ENCODE data around the gene PRSS1. TPM values are rescaled to one million over a fixed set of nuclear protein-coding genes. Genes with fewer than 3 reads are reported as not detected.

Gene PRSS1
- total and polyA plus RNA-seq, 2 of the 8 experiments (the other 6 are each of a cell fraction or from before 2014, with no cell fraction given): 0.09 TPM; not detected in 1

- no peak overlapping the region for H2BK12ac ChIP-seq (ENCODE audit: low read depth, low read length)
- no peaks in the 10 kb centered on the region for H3K27me3 ChIP-seq (replicated peaks in 1 of 4; ENCODE audit: control insufficient read depth in 3 of 4, extremely low read depth in 1 of 4, insufficient read depth in 3 of 4, low read length in 3 of 4)
- H3K36me3 ChIP-seq (ENCODE audit: control insufficient read depth in 2 of 4, insufficient read depth in 4 of 4, low read length in 3 of 4): no peaks in the 10 kb centered on the region
- H4K8ac ChIP-seq (ENCODE audit: extremely low read depth, insufficient read depth, low read length): no peak overlapping the region
- POLR2A ChIA-PET (ENCODE audit: partially characterized antibody): no interaction called here
- DNase-seq (ENCODE audit: low read depth in 1 of 2, low spot score in 2 of 2): no peak
- H2AK5ac ChIP-seq (ENCODE audit: low read depth, low read length): no peak overlapping the region
- no peaks in the 10 kb centered on the region for H3K79me2 ChIP-seq (ENCODE audit: control insufficient read depth in 1 of 2, insufficient read depth in 2 of 2, low read length in 2 of 2)
- no peak overlapping the region for H3K23ac ChIP-seq (ENCODE audit: insufficient read length)
- H3K4me2 ChIP-seq (ENCODE audit: insufficient read depth in 1 of 2, low read depth in 2 of 2, low read length in 2 of 2): no peak overlapping the region
- no peak overlapping the region for H3K27ac ChIP-seq (ENCODE audit: low read depth, low read length)
- no peak overlapping the region for H2BK20ac ChIP-seq (ENCODE audit: low read length)
- H2AFZ ChIP-seq (ENCODE audit: low read length): no peak overlapping the region
- H4K20me1 ChIP-seq (replicated peaks in 1 of 2; ENCODE audit: control insufficient read depth in 1 of 2, insufficient read depth in 2 of 2, low read length in 2 of 2): no peaks in the 10 kb centered on the region
- no peak overlapping the region for H3K9ac ChIP-seq (replicated peaks in 1 of 4; ENCODE audit: extremely low read depth in 1 of 4, low read depth in 3 of 4, low read length in 3 of 4)
- H3K9me3 ChIP-seq (ENCODE audit: insufficient read depth in 2 of 2, low read depth in 1 of 2, low read length in 1 of 2): no peaks in the 10 kb centered on the region
- no peak overlapping the region for H4K91ac ChIP-seq (replicated peaks; ENCODE audit: insufficient read length, low read length)
- H3K79me1 ChIP-seq (ENCODE audit: low read depth, low read length): no peaks in the 10 kb centered on the region
- no peak overlapping the region for H3K4me3 ChIP-seq (ENCODE audit: extremely low read depth in 1 of 4, insufficient read depth in 2 of 4, low read depth in 3 of 4, low read length in 4 of 4)
- H3K56ac ChIP-seq (replicated peaks; ENCODE audit: insufficient read length, low read depth, low read length): no peak overlapping the region
- no peak overlapping the region for H3K18ac ChIP-seq (ENCODE audit: extremely low read depth, low read length)
- no peak for FAIRE-seq
- H3K14ac ChIP-seq (ENCODE audit: insufficient read length): no peak overlapping the region
- H2BK120ac ChIP-seq (replicated peaks; ENCODE audit: low read depth, low read length): no peak overlapping the region
- CTCF ChIA-PET (ENCODE audit: partially characterized antibody): interaction anchor here (0.8 to 8.8 kb wide), 5 partner anchors 9 to 75 kb away, joined by 3 to 84 read pairs (median 4); no protein-coding TSS in a partner anchor
- no peak overlapping the region for H2BK5ac ChIP-seq (ENCODE audit: low read depth, low read length)
- peaks cover 0 to 6% (median 2%) of the 10 kb centered on the region in 4 experiments; a peak in 2 of 7 replicates for H3K4me1 ChIP-seq (replicated peaks in 1 of 4; ENCODE audit: control insufficient read depth in 3 of 4, insufficient read depth in 4 of 4, low read length in 3 of 4)
- no peak overlapping the region for H2BK15ac ChIP-seq (ENCODE audit: low read length)
- H3K4ac ChIP-seq (replicated peaks; ENCODE audit: insufficient read length, low read depth, low read length): no peak overlapping the region
- WGBS, 2 experiments (ENCODE audit: extremely low coverage in 1 of 2, insufficient coverage in 1 of 2, insufficient read length in 1 of 2, insufficient replicate concordance in 2 of 2, low coverage in 1 of 2, low lambda C conversion rate in 2 of 2, missing lambda C conversion rate in 1 of 2): 44% methylated on average over 2 of the region's 2 CpGs; no CpG with 5 or more reads in 1 of the 2 experiments
- H4K5ac ChIP-seq (ENCODE audit: insufficient read length, low read depth, low read length): no peak overlapping the region
- H3K23me2 ChIP-seq (ENCODE audit: low read depth, low read length): no peaks in the 10 kb centered on the region
- TF ChIP-seq JUND (IDR thresholded peaks at IDR 0.05; ENCODE audit: low read length) (no peak), SAP30 (IDR thresholded peaks at IDR 0.05; ENCODE audit: insufficient read depth, insufficient replicate concordance, low read length) (no peak), CTCF (IDR thresholded peaks at IDR 0.05; ENCODE audit: control extremely low read depth in 1 of 3, insufficient read depth in 1 of 3, low read depth in 1 of 3, low read length in 3 of 3) (no peak), SIRT6 (IDR thresholded peaks at IDR 0.05; ENCODE audit: low read length) (no peak), CBX8 (IDR thresholded peaks at IDR 0.05; ENCODE audit: borderline replicate concordance, low read depth, low read length) (no peak), TEAD4 (IDR thresholded peaks at IDR 0.05; ENCODE audit: low read depth, low read length) (no peak), SP1 (IDR thresholded peaks at IDR 0.05; ENCODE audit: low read depth, low read length) (no peak), CHD1 (IDR thresholded peaks at IDR 0.05; ENCODE audit: low read depth, low read length) (no peak), BCL11A (IDR thresholded peaks at IDR 0.05; ENCODE audit: low read depth in 2 of 2, low read length in 2 of 2) (no peak), ATF3 (IDR thresholded peaks at IDR 0.05; ENCODE audit: insufficient read depth, low read depth, low read length) (no peak), NANOG (IDR thresholded peaks at IDR 0.05; ENCODE audit: insufficient read depth, low read depth, low read length, poor library complexity, severe bottlenecking) (no peak), RFX5 (IDR thresholded peaks at IDR 0.05; ENCODE audit: borderline replicate concordance, low read depth, low read length) (no peak)
These were observed 32.7 kb upstream of the PRSS1 start for GRCh38 chr7:142716596-142716995.

Data from H1 (cell line).